WI38 (cell line): ENCODE measurements around the gene NT5C3B.
A peak's percentile ranks its signal among the peaks of the same experiment; 100 is the strongest.
"Not testable (repeated sequence)": the region's sequence is repeated elsewhere in the genome, so short reads cannot be mapped to it uniquely, and the experiment has no call there.

Source experiments
- H3K4me3 ChIP-seq: 2 replicates; pipeline ENCODE4 v1.5.1; 2011; ENCODE audit warnings: low read depth, mild to moderate bottlenecking, control low read depth, low read length
- TF ChIP-seq, protein P1 (sequence below): IDR thresholded peaks from 2 replicates; pipeline ENCODE4 v1.5.1; 2012; ENCODE audit warnings: low read depth, mild to moderate bottlenecking, control low read depth, low read length

NT5C3B gene

DNA sequence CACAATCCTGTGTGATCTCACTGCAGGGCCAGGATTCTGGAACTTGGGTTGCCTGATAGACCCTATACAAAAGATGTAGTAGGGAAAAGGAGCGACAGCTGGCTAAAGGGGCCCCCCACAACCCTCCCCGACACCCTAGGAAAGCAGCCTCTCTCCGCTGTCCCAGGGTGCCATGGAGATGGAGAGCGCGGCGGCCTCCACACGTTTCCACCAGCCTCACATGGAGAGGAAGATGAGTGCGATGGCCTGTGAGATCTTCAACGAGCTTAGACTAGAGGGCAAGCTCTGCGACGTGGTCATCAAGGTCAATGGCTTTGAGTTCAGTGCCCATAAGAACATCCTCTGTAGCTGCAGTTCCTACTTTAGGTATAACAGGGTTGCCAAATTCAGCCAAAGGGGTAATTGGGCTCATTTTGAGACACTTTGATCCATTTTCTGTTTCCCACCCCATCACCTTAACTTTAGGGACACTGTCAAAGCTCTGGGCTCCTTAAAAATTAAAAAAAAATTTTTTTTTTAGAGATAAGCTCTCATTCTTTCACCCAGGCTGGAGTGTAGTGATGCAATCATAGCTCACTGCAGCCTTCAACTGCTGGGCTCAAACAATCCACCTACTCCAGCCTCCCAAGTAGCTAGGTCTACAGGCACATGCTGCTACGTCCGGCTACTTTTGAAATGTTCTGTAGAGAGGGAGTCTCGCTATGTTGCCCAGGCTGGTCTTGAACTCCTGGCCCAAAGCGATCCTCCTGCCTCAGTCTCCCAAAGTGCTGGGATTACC lies 1.9 kb upstream of the NT5C3B start, which contains the start of gene KLHL10:
KLHL10 (plus strand) TSS at position 65 of the 778 bp plus-strand sequence; CDS start at position 173, 108 bp downstream.
- TF ChIP-seq, protein P1, sequence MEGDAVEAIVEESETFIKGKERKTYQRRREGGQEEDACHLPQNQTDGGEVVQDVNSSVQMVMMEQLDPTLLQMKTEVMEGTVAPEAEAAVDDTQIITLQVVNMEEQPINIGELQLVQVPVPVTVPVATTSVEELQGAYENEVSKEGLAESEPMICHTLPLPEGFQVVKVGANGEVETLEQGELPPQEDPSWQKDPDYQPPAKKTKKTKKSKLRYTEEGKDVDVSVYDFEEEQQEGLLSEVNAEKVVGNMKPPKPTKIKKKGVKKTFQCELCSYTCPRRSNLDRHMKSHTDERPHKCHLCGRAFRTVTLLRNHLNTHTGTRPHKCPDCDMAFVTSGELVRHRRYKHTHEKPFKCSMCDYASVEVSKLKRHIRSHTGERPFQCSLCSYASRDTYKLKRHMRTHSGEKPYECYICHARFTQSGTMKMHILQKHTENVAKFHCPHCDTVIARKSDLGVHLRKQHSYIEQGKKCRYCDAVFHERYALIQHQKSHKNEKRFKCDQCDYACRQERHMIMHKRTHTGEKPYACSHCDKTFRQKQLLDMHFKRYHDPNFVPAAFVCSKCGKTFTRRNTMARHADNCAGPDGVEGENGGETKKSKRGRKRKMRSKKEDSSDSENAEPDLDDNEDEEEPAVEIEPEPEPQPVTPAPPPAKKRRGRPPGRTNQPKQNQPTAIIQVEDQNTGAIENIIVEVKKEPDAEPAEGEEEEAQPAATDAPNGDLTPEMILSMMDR, result no peak
- H3K4me3 ChIP-seq, result no peak within 1 kb of the TSS

DNA sequence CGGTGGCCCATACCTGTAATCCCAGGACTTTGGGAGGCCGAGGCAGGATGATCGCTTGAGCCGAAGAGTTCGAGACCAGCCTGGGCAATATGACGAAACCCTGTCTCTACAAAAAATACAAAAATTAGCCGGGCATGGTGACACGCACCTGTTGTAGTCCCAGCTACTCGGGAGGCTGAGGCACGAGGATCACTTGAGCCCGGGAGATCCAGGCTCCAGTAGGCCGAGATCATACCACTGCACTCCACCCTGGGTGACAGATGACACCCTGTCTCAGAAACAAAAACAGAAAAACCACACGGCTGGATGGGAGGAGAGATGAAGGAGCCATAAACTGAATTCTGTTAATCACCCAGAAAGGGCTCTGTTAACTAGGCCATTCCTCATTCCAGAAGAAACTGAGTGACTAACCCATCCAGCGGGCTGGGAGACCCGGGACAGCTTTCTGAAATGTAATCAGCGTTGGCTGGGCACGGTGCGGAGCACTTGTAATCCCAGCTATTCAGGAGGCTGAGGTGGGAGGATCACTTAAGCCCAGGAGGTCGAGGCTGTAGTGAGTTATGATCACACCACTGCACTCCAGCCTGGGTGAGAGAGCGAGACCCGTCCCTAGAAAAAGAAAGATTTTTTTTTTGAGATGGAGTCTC lies 641 bp upstream of the NT5C3B start:
- TF ChIP-seq, protein P1, result no peak

DNA sequence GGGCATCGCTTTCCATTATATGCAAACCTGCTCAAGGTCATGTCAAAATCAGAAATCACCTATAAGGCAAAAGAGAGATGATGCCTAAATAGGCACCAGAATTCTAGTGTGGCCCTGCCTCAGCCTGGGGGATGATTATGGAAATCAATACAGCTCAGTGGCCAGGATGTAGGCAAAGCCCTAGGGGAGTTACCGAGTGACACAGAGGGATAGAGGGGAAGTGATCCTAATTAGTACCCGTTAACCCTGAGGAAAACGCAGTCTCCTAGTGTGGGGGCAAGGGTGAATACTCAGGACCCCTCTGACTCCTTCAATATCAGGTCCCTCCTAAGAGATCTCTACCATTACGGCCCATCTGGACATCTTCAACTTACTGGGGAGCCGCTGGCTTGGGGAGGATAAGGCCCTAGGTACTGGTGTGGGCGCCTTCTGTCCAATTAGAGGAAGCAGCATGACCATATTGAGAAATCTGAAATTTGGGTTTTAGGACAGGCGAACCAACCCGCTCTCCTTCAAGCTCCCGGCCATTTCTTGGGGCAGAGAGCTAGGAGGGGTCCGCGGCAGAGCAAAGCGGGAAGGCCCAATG lies 725 bp downstream of the NT5C3B start:
- H3K4me3 ChIP-seq, result peak overlapping the region; percentile 69
- TF ChIP-seq, protein P1, result no peak

More for the DNA sequence above, 641 bp upstream of the NT5C3B start:
- peak overlapping the region; percentile 69 for H3K4me3 ChIP-seq

DNA sequence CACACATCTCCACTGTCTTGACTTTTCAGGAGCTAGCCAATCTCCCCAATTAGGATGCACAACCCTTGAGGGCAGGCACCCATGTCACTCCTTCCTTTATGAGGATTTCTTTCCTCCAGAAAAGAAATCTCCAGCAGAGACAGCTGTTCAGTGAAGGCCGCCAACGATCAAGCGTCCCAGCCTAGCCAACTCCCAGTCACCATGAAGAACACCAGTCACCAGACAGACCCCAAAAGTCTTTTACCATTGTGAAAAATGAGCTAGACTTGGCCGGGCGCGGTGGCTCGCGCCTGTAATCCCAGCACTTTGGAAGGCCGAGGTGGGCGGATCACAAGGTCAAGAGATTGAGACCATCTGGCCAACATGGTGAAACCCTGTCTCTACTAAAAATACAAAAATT lies 6.1 kb downstream of the NT5C3B start:
- H3K4me3 ChIP-seq, result not testable (repeated sequence)

DNA sequence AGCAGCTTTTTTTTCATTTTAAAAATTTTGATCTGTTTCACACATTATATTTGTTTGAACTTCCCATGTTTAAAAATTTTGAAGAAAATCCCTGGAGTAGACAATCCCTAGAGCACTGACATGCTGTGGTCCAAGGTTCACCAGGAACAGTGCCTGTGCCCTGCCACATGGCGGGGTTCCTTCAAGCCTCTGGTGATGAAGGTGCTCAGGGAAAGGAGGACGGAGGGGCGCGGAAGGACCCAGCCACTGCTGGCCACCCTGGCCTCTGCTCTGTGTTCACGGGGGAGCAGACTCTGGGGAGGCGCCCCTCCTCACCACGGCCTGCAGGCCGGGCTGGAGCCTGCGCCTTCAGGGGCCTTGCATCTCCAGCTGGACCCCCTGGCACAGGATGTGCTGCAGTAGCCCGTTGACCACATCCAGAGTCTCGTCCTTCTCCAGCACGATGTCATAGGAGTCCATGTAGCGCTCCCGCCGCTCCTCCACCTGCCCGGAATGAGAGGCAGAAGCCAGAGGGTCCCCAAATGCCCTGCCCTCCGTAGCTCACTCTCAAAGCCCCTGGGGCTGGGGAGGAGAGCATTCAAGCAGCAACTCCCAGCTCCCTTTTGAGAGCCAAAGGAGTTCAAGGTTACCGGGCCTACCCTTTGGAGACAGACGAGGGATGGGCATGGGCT lies 10.7 kb downstream of the NT5C3B start:
- TF ChIP-seq, protein P1, result no peak
- H3K4me3 ChIP-seq, result no peak overlapping the region

DNA sequence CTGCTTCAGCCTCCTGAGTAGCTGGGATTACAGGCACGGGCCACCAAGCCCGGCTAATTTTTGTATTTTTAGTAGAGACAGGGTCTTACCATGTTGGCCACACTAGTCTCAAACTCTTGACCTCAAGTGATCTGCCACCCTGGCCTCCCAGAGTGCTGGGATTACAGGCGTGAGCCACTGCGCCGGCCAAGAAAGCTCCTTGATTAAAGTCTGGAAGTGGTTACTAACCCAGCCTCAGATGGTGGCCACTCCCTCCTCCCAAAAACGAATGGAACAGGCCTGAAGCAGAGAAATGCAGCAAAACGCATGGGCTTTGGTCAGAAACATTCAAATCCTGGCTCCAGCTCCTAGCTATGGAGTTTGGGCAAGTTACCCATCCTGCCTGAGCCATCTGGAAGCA lies 11.9 kb downstream of the NT5C3B start:
- H3K4me3 ChIP-seq, result no peak overlapping the region
- TF ChIP-seq, protein P1, result no peak

DNA sequence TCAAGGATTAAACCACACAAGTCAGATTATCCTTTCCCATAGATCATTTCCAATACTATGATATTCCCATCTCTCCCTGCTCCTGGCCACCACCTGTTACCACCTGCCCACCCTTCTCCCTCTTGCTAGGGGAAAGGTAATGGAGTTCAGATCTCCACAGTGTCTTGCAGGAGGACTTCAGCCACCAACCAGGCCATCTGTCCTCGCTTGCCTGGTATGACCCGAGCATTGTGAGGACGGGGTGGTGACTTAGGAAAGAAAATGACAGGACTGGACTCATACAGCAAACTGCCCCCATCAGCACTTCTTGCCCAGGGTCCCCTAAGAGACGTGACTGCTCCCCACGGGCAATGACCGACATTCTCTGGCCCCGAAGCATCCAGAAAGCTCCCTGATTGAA lies 12.5 kb downstream of the NT5C3B start:
- TF ChIP-seq, protein P1, result no peak
- H3K4me3 ChIP-seq, result no peak overlapping the region
